Measurements from ENCODE around the gene OSER1.
"Not testable (repeated sequence)": the region's sequence is repeated elsewhere in the genome, so short reads cannot be mapped to it uniquely, and the experiment has no call there.

The OSER1 gene

DNA sequence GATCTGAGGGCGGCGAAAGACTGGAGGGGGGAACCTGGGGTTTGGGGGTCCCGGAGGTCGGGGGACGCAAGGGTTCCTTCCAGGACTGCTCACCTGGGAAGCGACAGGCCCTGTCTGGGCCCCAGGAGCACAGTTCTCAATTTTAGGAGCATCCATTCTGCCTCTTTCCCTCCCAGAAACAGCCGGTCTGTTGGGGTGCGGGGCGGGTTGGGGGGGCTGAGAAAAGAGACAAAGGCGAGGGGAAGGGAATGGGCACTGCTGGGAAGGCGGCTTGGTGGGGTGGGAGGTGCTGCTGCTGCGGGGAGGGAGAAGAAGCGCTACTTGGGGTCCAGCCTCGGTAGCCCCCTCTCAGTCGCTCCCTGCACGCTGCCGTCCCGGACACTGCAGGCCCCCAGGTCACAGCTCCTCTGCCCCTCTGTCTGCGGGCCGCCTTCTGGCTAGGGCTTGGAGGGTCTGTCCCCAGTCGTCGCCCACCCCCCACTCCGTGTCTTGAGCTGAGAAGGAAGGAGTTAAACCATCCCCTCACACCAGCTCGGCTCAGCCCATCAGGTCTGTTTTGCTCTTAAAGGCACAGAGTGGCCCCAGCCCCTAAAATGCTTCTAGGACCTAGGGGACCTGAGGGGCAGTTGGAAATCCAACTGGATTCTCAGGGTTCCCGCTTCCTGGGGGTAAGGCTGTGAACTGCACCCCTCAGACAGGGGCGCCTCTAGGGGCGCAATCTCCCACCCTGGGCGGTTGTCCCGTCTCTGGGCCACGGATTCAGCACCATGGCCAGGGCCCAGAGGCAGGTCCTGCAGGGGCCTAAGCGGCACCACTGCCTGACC lies 37.2 kb upstream of the OSER1 start:
- TF ChIP-seq, protein P1, sequence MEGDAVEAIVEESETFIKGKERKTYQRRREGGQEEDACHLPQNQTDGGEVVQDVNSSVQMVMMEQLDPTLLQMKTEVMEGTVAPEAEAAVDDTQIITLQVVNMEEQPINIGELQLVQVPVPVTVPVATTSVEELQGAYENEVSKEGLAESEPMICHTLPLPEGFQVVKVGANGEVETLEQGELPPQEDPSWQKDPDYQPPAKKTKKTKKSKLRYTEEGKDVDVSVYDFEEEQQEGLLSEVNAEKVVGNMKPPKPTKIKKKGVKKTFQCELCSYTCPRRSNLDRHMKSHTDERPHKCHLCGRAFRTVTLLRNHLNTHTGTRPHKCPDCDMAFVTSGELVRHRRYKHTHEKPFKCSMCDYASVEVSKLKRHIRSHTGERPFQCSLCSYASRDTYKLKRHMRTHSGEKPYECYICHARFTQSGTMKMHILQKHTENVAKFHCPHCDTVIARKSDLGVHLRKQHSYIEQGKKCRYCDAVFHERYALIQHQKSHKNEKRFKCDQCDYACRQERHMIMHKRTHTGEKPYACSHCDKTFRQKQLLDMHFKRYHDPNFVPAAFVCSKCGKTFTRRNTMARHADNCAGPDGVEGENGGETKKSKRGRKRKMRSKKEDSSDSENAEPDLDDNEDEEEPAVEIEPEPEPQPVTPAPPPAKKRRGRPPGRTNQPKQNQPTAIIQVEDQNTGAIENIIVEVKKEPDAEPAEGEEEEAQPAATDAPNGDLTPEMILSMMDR (conservative IDR thresholded peaks at IDR 0.05; ENCODE audit: low read depth, low read length) = peak; percentile 37; the same call in 1 of the 2 replicates
- Histone ChIP-seq H3K4me3 (IDR thresholded peaks at IDR 0.05; ENCODE audit: insufficient read depth, low read depth, low read length) (no peak overlapping the region), H4K20me1 (ENCODE audit: insufficient read depth) (no peaks in the 10 kb centered on the region), H3K9ac (no peak overlapping the region), H3K27ac (no peak overlapping the region), H3K4me1 (ENCODE audit: low read depth, poor library complexity, severe bottlenecking) (no peaks in the 10 kb centered on the region), H2AFZ (ENCODE audit: low read depth) (no peak overlapping the region), H3K4me2 (no peak overlapping the region), H3K36me3 (ENCODE audit: insufficient read depth) (no peaks in the 10 kb centered on the region), H3K79me2 (ENCODE audit: insufficient read depth, low read depth) (no peaks in the 10 kb centered on the region), H3K27me3 (ENCODE audit: insufficient read depth, low read depth) (no peaks in the 10 kb centered on the region)

DNA sequence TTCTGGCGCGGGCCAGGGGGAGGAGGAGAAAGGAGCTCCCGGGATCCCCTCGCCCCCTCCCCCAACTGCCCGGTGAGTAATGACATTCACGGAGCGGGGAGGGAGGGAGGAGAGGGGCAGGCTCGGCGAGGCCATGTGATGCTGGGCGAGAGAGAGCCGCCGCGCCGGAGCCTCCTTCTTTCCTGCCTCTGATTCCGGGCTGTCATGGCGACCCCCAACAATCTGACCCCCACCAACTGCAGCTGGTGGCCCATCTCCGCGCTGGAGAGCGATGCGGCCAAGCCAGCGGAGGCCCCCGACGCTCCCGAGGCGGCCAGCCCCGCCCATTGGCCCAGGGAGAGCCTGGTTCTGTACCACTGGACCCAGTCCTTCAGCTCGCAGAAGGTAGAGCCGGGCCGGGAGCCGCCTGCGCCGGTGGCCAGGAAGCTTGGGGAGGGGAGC lies 36.6 kb upstream of the OSER1 start, which contains the start of gene GDAP1L1:
Gene GDAP1L1 (plus strand): TSS at position 178 of the 441 bp plus-strand sequence. CDS start 27 bp downstream, at position 205.
- Histone ChIP-seq H3K27ac (no peak within 1 kb of the TSS), H3K27me3 (ENCODE audit: insufficient read depth, low read depth) (no peaks in the 10 kb centered on the region), H3K9ac (no peak within 1 kb of the TSS), H4K20me1 (ENCODE audit: insufficient read depth) (no peaks in the 10 kb centered on the region), H3K4me1 (ENCODE audit: low read depth, poor library complexity, severe bottlenecking) (no peaks in the 10 kb centered on the region), H3K79me2 (ENCODE audit: insufficient read depth, low read depth) (no peaks in the 10 kb centered on the region), H3K4me3 (IDR thresholded peaks at IDR 0.05; ENCODE audit: insufficient read depth, low read depth, low read length) (no peak within 1 kb of the TSS), H3K36me3 (ENCODE audit: insufficient read depth) (no peaks in the 10 kb centered on the region), H3K4me2 (no peak within 1 kb of the TSS), H2AFZ (ENCODE audit: low read depth) (no peak within 1 kb of the TSS)
- TF ChIP-seq, protein P1 (conservative IDR thresholded peaks at IDR 0.05; ENCODE audit: low read depth, low read length) = no peak

DNA sequence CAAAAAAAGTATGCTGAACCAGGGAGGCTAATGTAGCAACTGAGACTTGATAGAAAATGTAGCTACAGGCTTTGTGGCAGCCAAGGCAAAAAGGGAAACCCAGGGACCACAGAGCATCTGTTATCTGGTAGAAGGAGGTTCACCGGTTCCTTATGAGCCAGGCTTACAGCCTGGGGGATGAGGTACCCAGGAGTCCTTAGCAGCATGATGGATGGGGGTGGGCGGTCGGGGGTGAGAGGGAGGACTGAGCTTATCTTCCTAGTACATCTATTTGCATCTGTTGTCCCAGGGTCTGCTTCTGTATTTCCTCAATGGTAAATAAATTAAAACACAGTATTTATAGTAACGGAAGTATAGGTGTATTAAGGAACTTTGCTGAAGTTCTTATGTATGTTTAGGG lies 35.4 kb upstream of the OSER1 start:
- no peaks in the 10 kb centered on the region for H3K27me3 ChIP-seq (ENCODE audit: insufficient read depth, low read depth)
- H3K27ac ChIP-seq = no peak overlapping the region
- TF ChIP-seq, protein P1 (conservative IDR thresholded peaks at IDR 0.05; ENCODE audit: low read depth, low read length) = no peak
- H4K20me1 ChIP-seq (ENCODE audit: insufficient read depth) = no peaks in the 10 kb centered on the region
- no peak overlapping the region for H3K4me3 ChIP-seq (IDR thresholded peaks at IDR 0.05; ENCODE audit: insufficient read depth, low read depth, low read length)
- no peak overlapping the region for H3K9ac ChIP-seq
- H3K79me2 ChIP-seq (ENCODE audit: insufficient read depth, low read depth) = no peaks in the 10 kb centered on the region
- H3K4me1 ChIP-seq (ENCODE audit: low read depth, poor library complexity, severe bottlenecking) = no peaks in the 10 kb centered on the region
- H2AFZ ChIP-seq (ENCODE audit: low read depth) = no peak overlapping the region
- no peak overlapping the region for H3K4me2 ChIP-seq
- no peaks in the 10 kb centered on the region for H3K36me3 ChIP-seq (ENCODE audit: insufficient read depth)

DNA sequence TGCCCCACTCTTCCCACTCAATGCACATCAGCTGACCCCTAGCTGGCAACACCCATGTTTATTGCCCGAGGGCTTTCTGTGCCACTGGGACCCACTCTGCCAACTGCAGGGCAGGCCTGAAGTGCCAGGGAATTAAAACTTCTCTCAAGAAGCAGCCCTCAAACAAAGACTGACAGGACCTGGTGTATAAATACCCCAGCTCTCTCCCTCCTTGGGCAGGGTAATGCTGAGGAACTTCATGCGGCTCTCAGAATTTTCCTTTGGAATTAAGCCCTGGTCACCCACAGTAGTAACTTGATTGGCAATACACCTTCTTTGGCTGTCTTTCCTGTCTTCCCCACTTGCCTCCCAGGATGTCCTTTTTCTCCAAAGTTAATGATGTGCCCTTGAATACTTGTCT lies 31.2 kb upstream of the OSER1 start:
- Histone ChIP-seq H3K9ac (no peak overlapping the region), H3K4me2 (no peak overlapping the region), H3K36me3 (ENCODE audit: insufficient read depth) (no peaks in the 10 kb centered on the region), H3K27ac (no peak overlapping the region), H3K4me1 (ENCODE audit: low read depth, poor library complexity, severe bottlenecking) (no peaks in the 10 kb centered on the region), H3K27me3 (ENCODE audit: insufficient read depth, low read depth) (no peaks in the 10 kb centered on the region), H3K79me2 (ENCODE audit: insufficient read depth, low read depth) (no peaks in the 10 kb centered on the region), H4K20me1 (ENCODE audit: insufficient read depth) (no peaks in the 10 kb centered on the region), H2AFZ (ENCODE audit: low read depth) (no peak overlapping the region), H3K4me3 (IDR thresholded peaks at IDR 0.05; ENCODE audit: insufficient read depth, low read depth, low read length) (no peak overlapping the region)
- TF ChIP-seq, protein P1 (conservative IDR thresholded peaks at IDR 0.05; ENCODE audit: low read depth, low read length) = no peak

DNA sequence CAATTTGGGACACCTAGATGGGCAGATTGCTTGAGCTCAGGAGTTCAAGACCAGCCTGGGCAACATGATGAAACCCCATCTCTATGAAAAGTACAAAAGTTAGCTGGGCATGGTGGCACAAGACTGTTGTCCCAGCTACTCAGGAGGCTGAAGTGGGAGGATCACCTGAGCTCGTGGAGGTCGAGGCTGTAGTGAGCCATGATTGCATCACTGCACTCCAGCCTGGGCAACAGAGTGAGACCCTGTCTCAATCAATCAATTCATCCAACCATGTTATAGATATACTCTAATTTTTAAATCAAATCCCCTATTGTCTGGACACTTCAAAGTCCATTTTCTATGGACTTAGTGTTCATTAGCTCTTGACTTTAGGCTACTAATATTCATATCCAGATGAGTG lies 26.3 kb upstream of the OSER1 start:
- not testable (repeated sequence) for H3K27ac ChIP-seq; H3K36me3 ChIP-seq (ENCODE audit: insufficient read depth); H3K4me3 ChIP-seq (IDR thresholded peaks at IDR 0.05; ENCODE audit: insufficient read depth, low read depth, low read length); H4K20me1 ChIP-seq (ENCODE audit: insufficient read depth); H2AFZ ChIP-seq (ENCODE audit: low read depth); H3K79me2 ChIP-seq (ENCODE audit: insufficient read depth, low read depth); H3K27me3 ChIP-seq (ENCODE audit: insufficient read depth, low read depth); H3K9ac ChIP-seq; H3K4me2 ChIP-seq
- peaks cover 12% of the 10 kb centered on the region for H3K4me1 ChIP-seq (ENCODE audit: low read depth, poor library complexity, severe bottlenecking)
